GM12891 (cell line): ENCODE measurements around the gene PAEP.

Experiments
- POLR2A ChIP-seq: IDR thresholded peaks from 2 replicates; pipeline ENCODE4 v1.6.1; 2011; ENCODE audit warnings: low read depth, low read length, control low read depth
- POLR2AphosphoS5 ChIP-seq: IDR thresholded peaks from 2 replicates; pipeline ENCODE4 v1.6.1; 2011; ENCODE audit warnings: low read depth, low read length, control low read depth
- POU2F2 ChIP-seq: IDR thresholded peaks from 2 replicates; pipeline ENCODE4 v1.6.1; 2011; ENCODE audit warnings: low read depth, mild to moderate bottlenecking, control low read depth, low read length, moderate library complexity
- SPI1 ChIP-seq: IDR thresholded peaks from 2 replicates; pipeline ENCODE4 v1.6.1; 2011; ENCODE audit warnings: low read depth, low read length, control low read depth
- TAF1 ChIP-seq: IDR thresholded peaks from 2 replicates; pipeline ENCODE4 v1.6.1; 2011; ENCODE audit warnings: low read depth, low read length, control low read depth

- TF ChIP-seq POLR2A (no peak), POLR2AphosphoS5 (no peak), POU2F2 (no peak), TAF1 (no peak), SPI1 (no peak)
Observed at GRCh38 chr9:135574943-135575342, 13.4 kb downstream of the PAEP start.
